GM12864 (cell line): Measurements from ENCODE around the gene CMYA5.

Experiments
- DNase-seq: peaks from one replicate; pipeline ENCODE4 v3.0.0-alpha.2; 2011; ENCODE audit warnings: low read depth
- H3K4me3 ChIP-seq: 2 replicates; pipeline ENCODE4 v1.5.1; 2011; ENCODE audit warnings: mild to moderate bottlenecking, low read depth, low read length, control low read depth
- TF ChIP-seq, protein P1 (sequence below): IDR thresholded peaks from 2 replicates; pipeline ENCODE4 v1.5.1; 2011; ENCODE audit warnings: low read depth, mild to moderate bottlenecking, moderate library complexity, low read length, control low read depth, inconsistent platforms; ENCODE audit errors: missing control alignments

The CMYA5 gene

GRCh38 chr5:79689541-79690466 lies at the start of gene CMYA5:
Gene CMYA5 (plus strand): TSS chr5:79689836. CDS start chr5:79689908, 72 bp downstream.
- no peak within 1 kb of the TSS for H3K4me3 ChIP-seq

DNA sequence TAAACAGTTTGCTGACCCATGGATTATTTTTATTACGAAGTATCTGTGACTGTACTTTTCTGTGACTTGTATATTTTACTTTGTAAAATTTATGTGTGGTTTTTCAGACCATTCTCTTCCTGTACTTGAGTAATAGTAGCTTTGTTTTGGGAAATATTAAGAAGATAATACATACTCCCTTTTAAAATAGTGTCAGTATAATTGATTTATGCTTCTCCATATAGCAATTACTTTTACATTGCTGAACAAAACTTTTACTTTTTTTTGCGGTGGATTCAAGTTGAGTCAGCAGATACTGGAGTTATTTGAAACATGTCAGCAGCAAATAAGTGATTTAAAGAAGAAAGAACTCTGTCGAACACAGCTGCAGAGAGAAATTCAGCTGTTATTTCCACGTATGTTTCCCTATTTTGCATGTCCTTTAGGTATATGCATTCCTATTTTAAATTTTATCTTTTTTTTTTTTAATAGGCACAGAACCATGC lies 49.0 kb upstream of the CMYA5 start:
- TF ChIP-seq, protein P1, sequence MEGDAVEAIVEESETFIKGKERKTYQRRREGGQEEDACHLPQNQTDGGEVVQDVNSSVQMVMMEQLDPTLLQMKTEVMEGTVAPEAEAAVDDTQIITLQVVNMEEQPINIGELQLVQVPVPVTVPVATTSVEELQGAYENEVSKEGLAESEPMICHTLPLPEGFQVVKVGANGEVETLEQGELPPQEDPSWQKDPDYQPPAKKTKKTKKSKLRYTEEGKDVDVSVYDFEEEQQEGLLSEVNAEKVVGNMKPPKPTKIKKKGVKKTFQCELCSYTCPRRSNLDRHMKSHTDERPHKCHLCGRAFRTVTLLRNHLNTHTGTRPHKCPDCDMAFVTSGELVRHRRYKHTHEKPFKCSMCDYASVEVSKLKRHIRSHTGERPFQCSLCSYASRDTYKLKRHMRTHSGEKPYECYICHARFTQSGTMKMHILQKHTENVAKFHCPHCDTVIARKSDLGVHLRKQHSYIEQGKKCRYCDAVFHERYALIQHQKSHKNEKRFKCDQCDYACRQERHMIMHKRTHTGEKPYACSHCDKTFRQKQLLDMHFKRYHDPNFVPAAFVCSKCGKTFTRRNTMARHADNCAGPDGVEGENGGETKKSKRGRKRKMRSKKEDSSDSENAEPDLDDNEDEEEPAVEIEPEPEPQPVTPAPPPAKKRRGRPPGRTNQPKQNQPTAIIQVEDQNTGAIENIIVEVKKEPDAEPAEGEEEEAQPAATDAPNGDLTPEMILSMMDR = no peak
- no peak overlapping the region for H3K4me3 ChIP-seq
- no peak for DNase-seq

More at GRCh38 chr5:79689541-79690466, at the start of gene CMYA5:
- DNase-seq = no peak
- TF ChIP-seq, protein P1 = no peak

GRCh38 chr5:79641414-79641813 lies 48.2 kb upstream of the CMYA5 start:
- H3K4me3 ChIP-seq = no peak overlapping the region
- no peak for DNase-seq
- TF ChIP-seq, protein P1 = no peak

DNA sequence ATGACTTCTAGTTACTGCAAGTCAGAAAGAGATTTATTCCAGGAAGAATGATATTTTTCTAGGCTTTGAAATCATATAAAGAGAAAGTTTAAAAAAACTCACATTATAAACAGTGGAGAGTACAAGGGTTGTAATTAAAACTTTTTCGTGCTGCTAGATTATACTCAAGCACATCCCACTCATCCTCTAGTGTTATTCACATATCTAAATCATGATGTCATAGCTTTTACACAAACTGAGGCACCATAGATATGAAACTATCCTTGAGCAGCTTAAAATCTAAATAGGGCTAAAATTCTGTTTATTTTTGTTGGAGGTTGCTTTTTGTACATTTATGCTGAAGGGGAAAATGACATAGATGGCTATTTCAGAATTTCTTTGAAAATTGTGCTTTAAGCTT lies 47.4 kb upstream of the CMYA5 start:
- TF ChIP-seq, protein P1 = no peak
- H3K4me3 ChIP-seq = no peak overlapping the region
- DNase-seq = no peak

- TF ChIP-seq, protein P1 = no peak
- no peak overlapping the region for H3K4me3 ChIP-seq
- no peak for DNase-seq
These were observed 35.8 kb upstream of the CMYA5 start for GRCh38 chr5:79653843-79654242.

DNA sequence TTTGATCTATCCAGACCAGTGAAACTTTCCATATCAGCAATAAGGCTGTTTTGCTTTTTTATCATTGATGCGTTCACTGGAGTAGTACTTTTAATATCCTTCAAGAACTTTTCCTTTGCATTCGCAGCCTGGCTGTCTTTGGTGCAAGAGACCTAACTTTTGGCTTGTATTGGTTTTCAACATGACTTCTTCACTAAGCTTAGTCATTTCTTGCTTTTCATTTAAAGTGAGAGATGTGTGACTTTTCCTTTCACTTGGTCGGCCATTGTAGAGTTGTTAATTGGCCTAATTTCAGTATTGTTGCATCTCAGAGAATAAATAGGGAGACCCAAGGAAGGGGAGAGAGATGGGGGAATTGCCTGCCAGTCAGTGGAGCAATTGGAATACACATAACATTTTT lies 26.4 kb upstream of the CMYA5 start:
- DNase-seq = no peak
- TF ChIP-seq, protein P1 = no peak
- H3K4me3 ChIP-seq = no peak overlapping the region
